ENCODE measurements around the gene TDRD9. TPM values are rescaled to one million over a fixed set of nuclear protein-coding genes. Genes with fewer than 3 reads are reported as not detected.
A peak's percentile ranks its signal among the peaks of the same experiment; 100 is the strongest.

Gene TDRD9
- total RNA-seq, 1 donor from 2014 or later = 2.7 TPM

- H3K4me3 ChIP-seq (ENCODE audit: low read depth, low read length) = no peak overlapping the region
- DNase-seq (ENCODE audit: low read depth) = no peak
- TF ChIP-seq, protein P1, sequence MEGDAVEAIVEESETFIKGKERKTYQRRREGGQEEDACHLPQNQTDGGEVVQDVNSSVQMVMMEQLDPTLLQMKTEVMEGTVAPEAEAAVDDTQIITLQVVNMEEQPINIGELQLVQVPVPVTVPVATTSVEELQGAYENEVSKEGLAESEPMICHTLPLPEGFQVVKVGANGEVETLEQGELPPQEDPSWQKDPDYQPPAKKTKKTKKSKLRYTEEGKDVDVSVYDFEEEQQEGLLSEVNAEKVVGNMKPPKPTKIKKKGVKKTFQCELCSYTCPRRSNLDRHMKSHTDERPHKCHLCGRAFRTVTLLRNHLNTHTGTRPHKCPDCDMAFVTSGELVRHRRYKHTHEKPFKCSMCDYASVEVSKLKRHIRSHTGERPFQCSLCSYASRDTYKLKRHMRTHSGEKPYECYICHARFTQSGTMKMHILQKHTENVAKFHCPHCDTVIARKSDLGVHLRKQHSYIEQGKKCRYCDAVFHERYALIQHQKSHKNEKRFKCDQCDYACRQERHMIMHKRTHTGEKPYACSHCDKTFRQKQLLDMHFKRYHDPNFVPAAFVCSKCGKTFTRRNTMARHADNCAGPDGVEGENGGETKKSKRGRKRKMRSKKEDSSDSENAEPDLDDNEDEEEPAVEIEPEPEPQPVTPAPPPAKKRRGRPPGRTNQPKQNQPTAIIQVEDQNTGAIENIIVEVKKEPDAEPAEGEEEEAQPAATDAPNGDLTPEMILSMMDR (conservative IDR thresholded peaks at IDR 0.05; ENCODE audit: low read depth, low read length) = peak; percentile 67
These were observed 166.6 kb downstream of the TDRD9 start for GRCh38 chr14:104094709-104095425.

DNA sequence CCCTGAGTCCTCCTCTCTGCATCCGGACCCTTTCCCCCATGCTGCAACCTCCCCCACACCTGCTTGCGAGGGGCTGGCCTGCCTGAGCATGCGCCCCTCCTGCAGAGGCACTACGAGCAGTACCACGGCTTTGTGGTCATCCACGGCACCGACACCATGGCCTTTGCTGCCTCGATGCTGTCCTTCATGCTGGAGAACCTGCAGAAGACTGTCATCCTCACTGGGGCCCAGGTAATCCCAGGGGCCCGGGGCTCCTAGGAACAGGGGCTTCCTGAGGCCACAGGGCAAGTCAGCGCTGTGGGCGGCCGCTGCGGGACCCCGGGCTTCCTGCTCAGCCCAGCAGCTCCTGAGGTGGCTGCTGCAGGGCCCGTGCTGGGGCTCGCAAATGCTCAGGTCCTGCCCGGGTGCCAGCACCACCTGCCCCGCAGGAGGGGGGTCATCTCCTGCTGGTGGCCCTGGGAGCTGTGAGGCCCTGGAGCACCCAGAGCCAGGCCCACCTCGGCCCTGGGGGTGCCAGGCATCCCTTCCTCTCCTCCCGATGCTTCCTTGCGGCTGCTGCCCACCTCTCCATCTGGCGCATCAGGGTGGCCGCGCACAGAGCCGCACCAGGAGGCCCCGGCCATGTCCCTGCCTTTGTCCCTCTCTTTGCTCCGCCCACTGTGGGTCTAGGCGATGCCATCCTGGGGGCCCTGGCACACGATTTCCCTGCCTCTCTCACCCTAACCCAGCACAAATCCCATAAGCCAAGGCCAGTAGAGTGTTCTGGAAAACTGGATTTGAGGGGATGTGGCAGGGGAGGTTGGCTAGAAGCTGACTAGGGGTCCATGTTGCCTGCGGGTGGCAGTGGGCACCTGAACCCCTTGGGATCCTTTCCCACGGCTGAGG, 167.4 kb downstream of the TDRD9 start:
- DNase-seq (ENCODE audit: low read depth) = no peak
- H3K4me3 ChIP-seq (ENCODE audit: low read depth, low read length) = no peak overlapping the region
- TF ChIP-seq, protein P1 (conservative IDR thresholded peaks at IDR 0.05; ENCODE audit: low read depth, low read length) = no peak

GRCh38 chr14:104096318-104096717, 168.1 kb downstream of the TDRD9 start:
- no peak for DNase-seq (ENCODE audit: low read depth)
- no peak overlapping the region for H3K4me3 ChIP-seq (ENCODE audit: low read depth, low read length)
- TF ChIP-seq, protein P1 (conservative IDR thresholded peaks at IDR 0.05; ENCODE audit: low read depth, low read length) = no peak

GRCh38 chr14:104096751-104097700, 168.8 kb downstream of the TDRD9 start:
- TF ChIP-seq, protein P1 (conservative IDR thresholded peaks at IDR 0.05; ENCODE audit: low read depth, low read length) = no peak
- H3K4me3 ChIP-seq (ENCODE audit: low read depth, low read length) = no peak overlapping the region
- DNase-seq (ENCODE audit: low read depth) = no peak

- no peak for DNase-seq (ENCODE audit: low read depth)
- TF ChIP-seq, protein P1 (conservative IDR thresholded peaks at IDR 0.05; ENCODE audit: low read depth, low read length) = no peak
- H3K4me3 ChIP-seq (ENCODE audit: low read depth, low read length) = no peak overlapping the region
These were observed 170.2 kb downstream of the TDRD9 start for GRCh38 chr14:104098272-104099095.
